Measurements from ENCODE around the gene MAEL.

DNA sequence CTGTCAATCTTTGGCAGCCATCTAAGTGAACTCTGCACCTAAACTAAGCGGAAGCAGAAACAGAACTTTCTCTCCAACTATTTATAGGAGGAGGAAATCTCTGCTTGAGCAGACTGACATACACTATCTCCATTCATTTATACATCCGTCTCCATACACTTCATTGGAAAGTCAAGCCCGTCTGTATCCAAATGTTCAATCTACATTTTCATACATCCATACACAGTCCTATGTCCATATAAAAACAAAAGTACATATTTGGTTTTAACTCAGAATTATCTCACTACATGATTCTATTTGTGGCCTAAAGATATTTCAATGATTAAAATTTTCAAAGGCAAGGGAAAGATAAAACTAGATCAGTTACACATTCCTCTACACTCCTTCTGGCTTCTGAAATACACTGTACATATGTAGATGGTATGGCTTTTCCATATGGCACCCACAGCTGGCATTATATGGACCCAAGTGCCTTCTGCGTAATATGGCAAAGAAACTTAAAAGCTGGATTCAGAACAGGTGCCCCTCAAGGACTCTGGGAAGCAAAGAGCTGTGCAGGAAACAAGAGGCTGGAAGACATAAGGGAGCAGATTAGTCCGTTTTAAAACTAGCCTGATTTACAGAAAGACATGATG is 49.2 kb upstream of the MAEL start:
- TF ChIP-seq, protein P1, sequence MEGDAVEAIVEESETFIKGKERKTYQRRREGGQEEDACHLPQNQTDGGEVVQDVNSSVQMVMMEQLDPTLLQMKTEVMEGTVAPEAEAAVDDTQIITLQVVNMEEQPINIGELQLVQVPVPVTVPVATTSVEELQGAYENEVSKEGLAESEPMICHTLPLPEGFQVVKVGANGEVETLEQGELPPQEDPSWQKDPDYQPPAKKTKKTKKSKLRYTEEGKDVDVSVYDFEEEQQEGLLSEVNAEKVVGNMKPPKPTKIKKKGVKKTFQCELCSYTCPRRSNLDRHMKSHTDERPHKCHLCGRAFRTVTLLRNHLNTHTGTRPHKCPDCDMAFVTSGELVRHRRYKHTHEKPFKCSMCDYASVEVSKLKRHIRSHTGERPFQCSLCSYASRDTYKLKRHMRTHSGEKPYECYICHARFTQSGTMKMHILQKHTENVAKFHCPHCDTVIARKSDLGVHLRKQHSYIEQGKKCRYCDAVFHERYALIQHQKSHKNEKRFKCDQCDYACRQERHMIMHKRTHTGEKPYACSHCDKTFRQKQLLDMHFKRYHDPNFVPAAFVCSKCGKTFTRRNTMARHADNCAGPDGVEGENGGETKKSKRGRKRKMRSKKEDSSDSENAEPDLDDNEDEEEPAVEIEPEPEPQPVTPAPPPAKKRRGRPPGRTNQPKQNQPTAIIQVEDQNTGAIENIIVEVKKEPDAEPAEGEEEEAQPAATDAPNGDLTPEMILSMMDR (IDR thresholded peaks at IDR 0.05), result no peak
- TF ChIP-seq POLR2AphosphoS5 (IDR thresholded peaks at IDR 0.05), result no peak

All from suprapubic skin (tissue), 3 donors.